Stimulated activated CD4-positive, alpha-beta T cell treated with anti-CD3 and anti-CD28 coated beads, Interleukin-4, amount 100 ng/mL, for 4 hours (primary cell): ENCODE measurements around the gene OSBPL9.
"Not testable (repeated sequence)": the region's sequence is repeated elsewhere in the genome, so short reads cannot be mapped to it uniquely, and the experiment has no call there.

Experiments used
- DNase-seq, 2 experiments: peaks; one replicate each; pipeline ENCODE4 v3.0.0-alpha.2; 2020

The OSBPL9 gene

GRCh38 chr1:51610104-51610503 lies 6.8 kb upstream of the OSBPL9 start:
- DNase-seq: not testable (repeated sequence)

- no peak for DNase-seq
Measured at GRCh38 chr1:51610637-51611036, 6.3 kb upstream of the OSBPL9 start.

GRCh38 chr1:51612447-51612961 lies 4.4 kb upstream of the OSBPL9 start:
- DNase-seq: no peak

- no peak for DNase-seq
Measured at GRCh38 chr1:51615780-51616291, 1.1 kb upstream of the OSBPL9 start.

- DNase-seq: no peak
Measured at GRCh38 chr1:51616490-51616889, 402 bp upstream of the OSBPL9 start.

GRCh38 chr1:51618715-51619114 lies 1.8 kb downstream of the OSBPL9 start:
- DNase-seq: no peak

- DNase-seq: no peak
Measured at GRCh38 chr1:51620470-51620869, 3.6 kb downstream of the OSBPL9 start.

- DNase-seq: no peak
Measured at GRCh38 chr1:51621161-51621560, 4.3 kb downstream of the OSBPL9 start.

GRCh38 chr1:51621841-51622454 lies 5.1 kb downstream of the OSBPL9 start:
- DNase-seq: no peak

GRCh38 chr1:51622455-51622913 lies 5.6 kb downstream of the OSBPL9 start:
- DNase-seq: peak in 1 of 2 experiments; percentile 1

GRCh38 chr1:51623025-51623424 lies 6.1 kb downstream of the OSBPL9 start:
- no peak for DNase-seq

GRCh38 chr1:51623450-51623849 lies 6.6 kb downstream of the OSBPL9 start:
- no peak for DNase-seq

GRCh38 chr1:51624855-51625254 lies 8.0 kb downstream of the OSBPL9 start:
- DNase-seq: no peak

- no peak for DNase-seq
Measured at GRCh38 chr1:51627672-51628071, 10.8 kb downstream of the OSBPL9 start.

- no peak for DNase-seq
Measured at GRCh38 chr1:51628715-51629590, 12.1 kb downstream of the OSBPL9 start.

GRCh38 chr1:51629918-51630317 lies 13.0 kb downstream of the OSBPL9 start:
- no peak for DNase-seq

GRCh38 chr1:51630393-51630792 lies 13.5 kb downstream of the OSBPL9 start:
- no peak for DNase-seq

- DNase-seq: no peak
Measured at GRCh38 chr1:51630922-51631321, 14.0 kb downstream of the OSBPL9 start.

- no peak for DNase-seq
Measured at GRCh38 chr1:51631747-51632146, 14.9 kb downstream of the OSBPL9 start.

GRCh38 chr1:51634618-51635017 lies 17.7 kb downstream of the OSBPL9 start:
- no peak for DNase-seq

GRCh38 chr1:51635615-51636014 lies 18.7 kb downstream of the OSBPL9 start:
- no peak for DNase-seq

- no peak for DNase-seq
Measured at GRCh38 chr1:51636191-51636590, 19.3 kb downstream of the OSBPL9 start.

- no peak for DNase-seq
Measured at GRCh38 chr1:51636764-51637522, 20.1 kb downstream of the OSBPL9 start.
